ENCODE results near the gene TNXB.
"Not testable (repeated sequence)": the region's sequence is repeated elsewhere in the genome, so short reads cannot be mapped to it uniquely, and the experiment has no call there.

DNA sequence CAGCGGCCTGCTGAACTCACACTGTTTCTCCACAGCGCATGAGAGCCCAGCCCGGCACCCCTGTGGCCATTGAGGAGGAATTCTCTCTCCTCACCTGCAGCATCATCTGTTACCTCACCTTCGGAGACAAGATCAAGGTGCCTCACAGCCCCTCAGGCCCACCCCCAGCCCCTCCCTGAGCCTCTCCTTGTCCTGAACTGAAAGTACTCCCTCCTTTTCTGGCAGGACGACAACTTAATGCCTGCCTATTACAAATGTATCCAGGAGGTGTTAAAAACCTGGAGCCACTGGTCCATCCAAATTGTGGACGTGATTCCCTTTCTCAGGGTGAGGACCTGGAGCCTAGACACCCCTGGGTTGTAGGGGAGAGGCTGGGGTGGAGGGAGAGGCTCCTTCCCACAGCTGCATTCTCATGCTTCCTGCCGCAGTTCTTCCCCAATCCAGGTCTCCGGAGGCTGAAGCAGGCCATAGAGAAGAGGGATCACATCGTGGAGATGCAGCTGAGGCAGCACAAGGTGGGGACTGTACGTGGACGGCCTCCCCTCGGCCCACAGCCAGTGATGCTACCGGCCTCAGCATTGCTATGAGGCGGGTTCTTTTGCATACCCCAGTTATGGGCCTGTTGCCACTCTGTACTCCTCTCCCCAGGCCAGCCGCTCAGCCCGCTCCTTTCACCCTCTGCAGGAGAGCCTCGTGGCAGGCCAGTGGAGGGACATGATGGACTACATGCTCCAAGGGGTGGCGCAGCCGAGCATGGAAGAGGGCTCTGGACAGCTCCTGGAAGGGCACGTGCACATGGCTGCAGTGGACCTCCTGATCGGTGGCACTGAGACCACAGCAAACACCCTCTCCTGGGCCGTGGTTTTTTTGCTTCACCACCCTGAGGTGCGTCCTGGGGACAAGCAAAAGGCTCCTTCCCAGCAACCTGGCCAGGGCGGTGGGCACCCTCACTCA is 69.5 kb downstream of the TNXB start:
- not testable (repeated sequence) for TF ChIP-seq EZH2 (IDR thresholded peaks at IDR 0.05; ENCODE audit: borderline replicate concordance, low read depth, low read length, severe bottlenecking); POLR2A (IDR thresholded peaks at IDR 0.05; ENCODE audit: low read depth, low read length)
- TF ChIP-seq, protein P1, sequence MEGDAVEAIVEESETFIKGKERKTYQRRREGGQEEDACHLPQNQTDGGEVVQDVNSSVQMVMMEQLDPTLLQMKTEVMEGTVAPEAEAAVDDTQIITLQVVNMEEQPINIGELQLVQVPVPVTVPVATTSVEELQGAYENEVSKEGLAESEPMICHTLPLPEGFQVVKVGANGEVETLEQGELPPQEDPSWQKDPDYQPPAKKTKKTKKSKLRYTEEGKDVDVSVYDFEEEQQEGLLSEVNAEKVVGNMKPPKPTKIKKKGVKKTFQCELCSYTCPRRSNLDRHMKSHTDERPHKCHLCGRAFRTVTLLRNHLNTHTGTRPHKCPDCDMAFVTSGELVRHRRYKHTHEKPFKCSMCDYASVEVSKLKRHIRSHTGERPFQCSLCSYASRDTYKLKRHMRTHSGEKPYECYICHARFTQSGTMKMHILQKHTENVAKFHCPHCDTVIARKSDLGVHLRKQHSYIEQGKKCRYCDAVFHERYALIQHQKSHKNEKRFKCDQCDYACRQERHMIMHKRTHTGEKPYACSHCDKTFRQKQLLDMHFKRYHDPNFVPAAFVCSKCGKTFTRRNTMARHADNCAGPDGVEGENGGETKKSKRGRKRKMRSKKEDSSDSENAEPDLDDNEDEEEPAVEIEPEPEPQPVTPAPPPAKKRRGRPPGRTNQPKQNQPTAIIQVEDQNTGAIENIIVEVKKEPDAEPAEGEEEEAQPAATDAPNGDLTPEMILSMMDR (IDR thresholded peaks at IDR 0.05; ENCODE audit: extremely low read depth in 1 of 2, insufficient read depth in 1 of 2, low read depth in 1 of 2, low read length in 2 of 2), result not testable (repeated sequence)

Measured in endothelial cell of umbilical vein (primary cell).